Fibroblast of lung (primary cell): Measurements from ENCODE around the gene THRAP3. TPM values are rescaled to one million over a fixed set of nuclear protein-coding genes. Genes with fewer than 3 reads are reported as not detected.

Source experiments
- DNase-seq, 2 donors: peaks; one replicate each; pipeline versions ENCODE4 v3.0.0 to v3.0.0-alpha.2; 2010; ENCODE audit warnings: low read depth in 2 of 2
- H2AFZ ChIP-seq: 2 replicates; pipeline ENCODE4 v1.5.1; 2012; ENCODE audit warnings: low read length, control low read depth, inconsistent platforms
- H3K27ac ChIP-seq: 2 replicates; pipeline ENCODE4 v1.5.1; 2011; ENCODE audit warnings: low read length, control low read depth; ENCODE audit not compliant: insufficient read depth
- H3K27me3 ChIP-seq: 2 replicates; pipeline ENCODE4 v1.5.1; 2011; ENCODE audit warnings: mild to moderate bottlenecking, low read length; ENCODE audit not compliant: control insufficient read depth, insufficient read depth
- H3K36me3 ChIP-seq: 2 replicates; pipeline ENCODE4 v1.5.1; 2011; ENCODE audit warnings: low read length; ENCODE audit not compliant: control insufficient read depth, insufficient read depth
- H3K4me1 ChIP-seq: 2 replicates; pipeline ENCODE4 v1.5.1; 2011; ENCODE audit warnings: low read length; ENCODE audit not compliant: control insufficient read depth, insufficient read depth; ENCODE audit errors: extremely low read depth
- H3K4me2 ChIP-seq: 2 replicates; pipeline ENCODE4 v1.5.1; 2011; ENCODE audit warnings: low read length, control low read depth; ENCODE audit not compliant: insufficient read depth; ENCODE audit errors: extremely low read depth
- H3K4me3 ChIP-seq, 4 experiments: fragments of 200-600 bp in 1 of 4; sonication (generic) in 1 of 4; replicated peaks in 1 of 4; 2 replicates each; pipeline ENCODE4 v1.5.1; 2011 to 2016; ENCODE audit warnings: low read length in 4 of 4, low read depth in 3 of 4, mild to moderate bottlenecking in 3 of 4, control low read depth in 2 of 4, inconsistent platforms in 1 of 4, mixed read lengths in 1 of 4; ENCODE audit not compliant: insufficient read depth in 1 of 4; ENCODE audit errors: control extremely low read depth in 1 of 4
- H3K79me2 ChIP-seq: 2 replicates; pipeline ENCODE4 v1.5.1; 2012; ENCODE audit warnings: mild to moderate bottlenecking, low read length, inconsistent platforms; ENCODE audit not compliant: control insufficient read depth, insufficient read depth
- H3K9ac ChIP-seq: 2 replicates; pipeline ENCODE4 v1.5.1; 2011; ENCODE audit warnings: mild to moderate bottlenecking, low read length, control low read depth; ENCODE audit not compliant: insufficient read depth
- H3K9me3 ChIP-seq: 2 replicates; pipeline ENCODE4 v1.5.1; 2012; ENCODE audit warnings: low read depth, low read length; ENCODE audit not compliant: control insufficient read depth, insufficient read depth
- H4K20me1 ChIP-seq: 2 replicates; pipeline ENCODE4 v1.5.1; 2011; ENCODE audit warnings: low read length; ENCODE audit not compliant: control insufficient read depth, insufficient read depth; ENCODE audit errors: extremely low read depth
- CTCF ChIP-seq, 2 donors: IDR thresholded peaks in 1 of 2; conservative IDR thresholded peaks in 1 of 2; 1 replicate in 1 of 2; 2 replicates in 1 of 2; pipeline ENCODE4 v1.5.1; 2011 to 2012; ENCODE audit warnings: low read length in 2 of 2, control low read depth in 1 of 2, inconsistent platforms in 1 of 2, low read depth in 1 of 2, mild to moderate bottlenecking in 1 of 2
- EZH2 ChIP-seq: IDR thresholded peaks from 2 replicates; pipeline ENCODE4 v1.5.1; 2012; ENCODE audit warnings: low read length, control low read depth, mild to moderate bottlenecking; ENCODE audit errors: missing control alignments
- polyA minus RNA-seq: library from RNA; depleted of rRNA, polyadenylated mRNA; stranded (reverse); fragments of >200 nt; gene quantifications from 2 replicates; pipeline ENCODE4 v1.2.3, GENCODE V29; 2011; ENCODE audit warnings: low replicate concordance
- polyA plus RNA-seq, 2 donors: library from polyadenylated mRNA; depleted of rRNA in 1 of 2; stranded (reverse) in 1 of 2; unstranded in 1 of 2; fragments of >200 nt; gene quantifications; 2 replicates each; pipeline ENCODE4 v1.2.1, GENCODE V29; 2011 to 2012; ENCODE audit warnings: missing spikeins in 1 of 2
- total RNA-seq: library from RNA; depleted of rRNA; stranded (reverse); fragments of >200 nt; gene quantifications from 2 replicates; pipeline ENCODE4 v1.2.1, GENCODE V29; 2014

THRAP3 gene
- total RNA-seq (67.5 and 92.5 TPM in 2 replicates), polyA plus RNA-seq (96.4 and 97.5 TPM in 2 replicates), polyA minus RNA-seq (46.3 and 51.7 TPM in 2 replicates)
- polyA plus RNA-seq (2012), result 69.5 and 80.1 TPM in 2 replicates

- DNase-seq, result peak; percentile 99
- Histone ChIP-seq H3K4me3 (peak within 1 kb of the TSS; percentile 83 to 98 (median 92)), H4K20me1 (no peaks in the 10 kb centered on the region), H3K9me3 (no peaks in the 10 kb centered on the region), H3K27me3 (no peaks in the 10 kb centered on the region), H2AFZ (peak within 1 kb of the TSS; percentile 84), H3K4me1 (peaks cover 3% of the 10 kb centered on the region), H3K36me3 (peaks cover 3% of the 10 kb centered on the region), H3K4me2 (peak within 1 kb of the TSS; percentile 100), H3K9ac (peak within 1 kb of the TSS; percentile 99), H3K27ac (peak within 1 kb of the TSS; percentile 98), H3K79me2 (peaks cover 42% of the 10 kb centered on the region)
- TF ChIP-seq EZH2 (no peak), CTCF (conservative IDR thresholded peaks at IDR 0.05 in 1 of 2, IDR thresholded peaks at IDR 0.05 in 1 of 2; ENCODE audit: low read depth in 1 of 2, low read length in 2 of 2) (no peak)
Measured at GRCh38 chr1:36223996-36224536, at the start of gene THRAP3. THRAP3 (plus strand) TSS chr1:36224443; CDS start chr1:36282564, 58,121 bp downstream.

- Histone ChIP-seq H3K36me3 (peaks cover 58% of the 10 kb centered on the region), H3K4me3 (no peak overlapping the region), H3K4me2 (no peak overlapping the region), H3K4me1 (peaks cover 4% of the 10 kb centered on the region), H2AFZ (no peak overlapping the region), H3K9me3 (no peaks in the 10 kb centered on the region), H4K20me1 (no peaks in the 10 kb centered on the region), H3K9ac (no peak overlapping the region), H3K27ac (peak overlapping the region; percentile 69), H3K79me2 (peaks cover 57% of the 10 kb centered on the region), H3K27me3 (no peaks in the 10 kb centered on the region)
- TF ChIP-seq CTCF (conservative IDR thresholded peaks at IDR 0.05 in 1 of 2, IDR thresholded peaks at IDR 0.05 in 1 of 2; ENCODE audit: low read depth in 1 of 2, low read length in 2 of 2) (no peak), EZH2 (no peak)
- DNase-seq, result no peak
Measured at GRCh38 chr1:36174713-36175112, 49.5 kb upstream of the THRAP3 start.

- H3K27me3 ChIP-seq, result no peaks in the 10 kb centered on the region
- peaks cover 50% of the 10 kb centered on the region for H3K79me2 ChIP-seq
- no peak overlapping the region for H2AFZ ChIP-seq
- peak overlapping the region; percentile 69 for H3K27ac ChIP-seq
- H4K20me1 ChIP-seq, result no peaks in the 10 kb centered on the region
- peaks cover 4% of the 10 kb centered on the region for H3K4me1 ChIP-seq
- peak overlapping the region; percentile 37 for H3K9ac ChIP-seq
- no peak overlapping the region for H3K4me3 ChIP-seq
- no peaks in the 10 kb centered on the region for H3K9me3 ChIP-seq
- TF ChIP-seq CTCF (conservative IDR thresholded peaks at IDR 0.05 in 1 of 2, IDR thresholded peaks at IDR 0.05 in 1 of 2; ENCODE audit: low read depth in 1 of 2, low read length in 2 of 2) (no peak), EZH2 (no peak)
- H3K4me2 ChIP-seq, result no peak overlapping the region
- H3K36me3 ChIP-seq, result peaks cover 63% of the 10 kb centered on the region
- DNase-seq, result peak; percentile 49 to 54
Measured at GRCh38 chr1:36175137-36176095, 48.8 kb upstream of the THRAP3 start.
